Activated naive CD4-positive, alpha-beta T cell treated with anti-CD3 and anti-CD28 coated beads for 36 hours (primary cell): ENCODE results near the gene KIF6. TPM values are rescaled to one million over a fixed set of nuclear protein-coding genes. Genes with fewer than 3 reads are reported as not detected.
"Not testable (repeated sequence)": the region's sequence is repeated elsewhere in the genome, so short reads cannot be mapped to it uniquely, and the experiment has no call there.

Experiments
- CTCF ChIA-PET: fragments of 350-600 bp; sonication (Branson Sonifier 250); formaldehyde crosslinking; loops from one replicate; lab custom pipeline; 2021; ENCODE audit warnings: antibody characterized with exemption; lab: Charles Lee
- DNase-seq: peaks from one replicate; pipeline ENCODE4 v3.0.0-alpha.2; 2020
- H3K27ac Mint-ChIP-seq: one replicate; pipeline ENCODE4 v1.8.0; 2021; ENCODE audit warnings: mild to moderate bottlenecking, mixed read lengths
- H3K27me3 Mint-ChIP-seq: one replicate; pipeline ENCODE4 v1.8.0; 2021; ENCODE audit warnings: low read depth, mixed read lengths
- H3K36me3 Mint-ChIP-seq: one replicate; pipeline ENCODE4 v1.8.0; 2021; ENCODE audit warnings: low read depth, mixed read lengths
- H3K4me1 Mint-ChIP-seq: one replicate; pipeline ENCODE4 v1.8.0; 2021; ENCODE audit warnings: low read depth, mixed read lengths
- H3K4me3 Mint-ChIP-seq: one replicate; pipeline ENCODE4 v1.8.0; 2021; ENCODE audit warnings: mild to moderate bottlenecking, moderate library complexity, mixed read lengths
- H3K9me3 Mint-ChIP-seq: one replicate; pipeline ENCODE4 v1.8.0; 2021; ENCODE audit warnings: mixed read lengths
- intact Hi-C: fragments of 100-400 bp; cut with micrococcal nuclease; formaldehyde crosslinking; loops from one replicate; pipeline ENCODE4 v1.15.1; 2023
- total RNA-seq, 2 experiments: library from RNA; stranded (reverse); gene quantifications; one replicate each; pipeline ENCODE4 v1.2.3, GENCODE V29; 2021

Gene KIF6
- total RNA-seq, 2 experiments from 2014 or later = 0.10 to 0.30 TPM

DNA sequence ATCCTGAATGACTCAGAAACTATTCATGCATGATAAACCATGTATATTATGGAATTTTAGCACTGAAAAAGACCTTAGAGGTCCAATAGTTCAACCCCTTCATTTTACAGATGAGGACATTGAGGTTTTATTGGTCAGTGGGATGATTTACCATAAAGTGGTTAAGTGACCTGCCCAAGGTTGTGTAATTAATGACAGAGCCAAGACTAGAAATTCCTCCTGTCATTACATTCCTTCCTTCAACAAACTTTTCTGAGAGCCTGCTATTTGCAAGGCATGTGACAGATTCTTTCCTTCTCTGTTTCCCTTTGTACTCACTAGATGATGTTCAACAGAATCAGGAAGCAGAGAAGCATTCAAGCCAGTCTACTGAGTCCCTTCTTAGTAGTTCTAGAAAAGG is 232.0 kb downstream of the KIF6 start:
- no peak for DNase-seq
- no peaks in the 10 kb centered on the region for H3K36me3 Mint-ChIP-seq
- peaks cover 14% of the 10 kb centered on the region for H3K27me3 Mint-ChIP-seq
- no peaks in the 10 kb centered on the region for H3K9me3 Mint-ChIP-seq
- CTCF ChIA-PET = no interaction called here
- no peak overlapping the region for H3K4me3 Mint-ChIP-seq
- no peak overlapping the region for H3K27ac Mint-ChIP-seq
- H3K4me1 Mint-ChIP-seq = no peaks in the 10 kb centered on the region
- intact Hi-C loops = no loop called here

DNA sequence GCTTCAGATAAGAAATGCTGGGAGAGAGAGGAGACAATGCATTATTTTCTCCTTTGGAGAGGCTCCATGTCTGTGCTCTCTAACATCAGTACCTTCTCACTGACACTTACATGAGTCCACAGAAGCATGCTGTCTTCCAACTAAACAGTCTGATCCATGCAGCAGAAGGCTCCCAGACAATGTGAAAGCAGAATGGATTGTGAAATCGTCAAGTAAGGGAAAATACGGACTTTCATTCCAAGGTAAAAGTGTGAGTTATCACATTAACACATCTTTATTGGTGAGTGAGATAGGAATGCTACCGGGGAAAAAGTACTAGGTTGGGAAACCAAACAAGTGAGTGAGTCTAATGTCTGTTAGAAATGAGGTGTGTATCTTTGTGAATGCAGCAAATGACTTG is 235.1 kb downstream of the KIF6 start:
- CTCF ChIA-PET = interaction anchor here (0.5 to 1.1 kb wide), 2 partner anchors 85 to 507 kb away, joined by 3 to 4 read pairs; no protein-coding TSS in a partner anchor
- Mint-ChIP-seq H3K36me3 (no peaks in the 10 kb centered on the region), H3K9me3 (no peaks in the 10 kb centered on the region), H3K4me1 (no peaks in the 10 kb centered on the region), H3K4me3 (no peak overlapping the region), H3K27ac (no peak overlapping the region), H3K27me3 (peaks cover 4% of the 10 kb centered on the region)
- DNase-seq = no peak
- intact Hi-C loops = no loop called here

DNA sequence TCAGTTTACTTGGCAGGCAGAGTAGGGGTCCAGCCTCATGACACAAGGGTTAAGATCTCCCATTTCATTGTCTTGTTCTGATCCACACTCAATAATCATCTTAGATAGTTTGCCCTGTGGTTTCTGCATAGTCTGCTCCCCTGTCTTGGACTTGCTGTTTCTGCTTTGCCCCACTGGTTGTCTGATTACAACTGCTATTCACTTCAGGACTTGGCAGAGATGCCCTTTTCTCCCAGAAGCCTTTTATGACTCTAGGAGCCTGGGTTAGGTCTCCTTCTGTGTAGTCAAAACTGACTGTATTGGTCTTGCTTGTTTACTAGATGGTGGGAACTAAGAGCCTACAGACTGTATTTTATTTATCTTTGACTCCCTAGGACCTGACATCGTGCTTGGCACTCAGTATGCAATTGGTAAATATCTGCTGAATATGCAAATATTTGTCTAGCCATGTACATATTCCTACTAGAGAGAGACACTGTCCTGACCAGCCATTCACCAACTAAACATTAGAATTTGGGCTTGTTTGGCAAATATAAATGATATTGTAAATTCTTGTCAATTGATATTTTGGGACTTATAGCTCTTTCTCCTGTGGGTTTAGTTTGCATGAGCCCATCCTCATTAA is 236.8 kb downstream of the KIF6 start:
- H3K9me3 Mint-ChIP-seq = no peaks in the 10 kb centered on the region
- no peaks in the 10 kb centered on the region for H3K4me1 Mint-ChIP-seq
- H3K27me3 Mint-ChIP-seq = peaks cover 3% of the 10 kb centered on the region
- H3K27ac Mint-ChIP-seq = no peak overlapping the region
- DNase-seq = no peak
- no peak overlapping the region for H3K4me3 Mint-ChIP-seq
- intact Hi-C loops = no loop called here
- CTCF ChIA-PET = no interaction called here
- no peaks in the 10 kb centered on the region for H3K36me3 Mint-ChIP-seq

DNA sequence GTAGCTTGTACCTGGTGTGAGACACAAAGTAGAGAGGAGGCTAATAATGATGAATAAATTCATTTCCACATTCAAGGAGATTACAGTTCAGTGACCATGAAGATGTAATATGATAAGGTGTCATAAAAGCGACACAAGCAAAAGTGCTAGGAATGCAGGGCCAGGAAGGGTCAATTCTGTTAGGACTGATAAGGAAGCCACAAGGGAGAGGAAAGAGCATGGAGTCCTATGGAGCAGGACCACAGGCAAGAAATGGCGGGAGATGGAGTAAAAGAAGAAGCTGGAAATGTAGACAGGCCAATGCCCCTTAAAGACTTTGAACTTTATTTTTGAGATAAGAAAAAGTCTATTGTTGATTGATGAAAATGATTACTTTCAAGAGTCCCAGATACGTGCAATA is 240.9 kb downstream of the KIF6 start:
- Mint-ChIP-seq H3K36me3 (no peaks in the 10 kb centered on the region), H3K9me3 (no peaks in the 10 kb centered on the region), H3K27me3 (peaks cover 10% of the 10 kb centered on the region), H3K4me1 (no peaks in the 10 kb centered on the region), H3K27ac (no peak overlapping the region), H3K4me3 (no peak overlapping the region)
- no peak for DNase-seq
- CTCF ChIA-PET = no interaction called here
- intact Hi-C loops = no loop called here

DNA sequence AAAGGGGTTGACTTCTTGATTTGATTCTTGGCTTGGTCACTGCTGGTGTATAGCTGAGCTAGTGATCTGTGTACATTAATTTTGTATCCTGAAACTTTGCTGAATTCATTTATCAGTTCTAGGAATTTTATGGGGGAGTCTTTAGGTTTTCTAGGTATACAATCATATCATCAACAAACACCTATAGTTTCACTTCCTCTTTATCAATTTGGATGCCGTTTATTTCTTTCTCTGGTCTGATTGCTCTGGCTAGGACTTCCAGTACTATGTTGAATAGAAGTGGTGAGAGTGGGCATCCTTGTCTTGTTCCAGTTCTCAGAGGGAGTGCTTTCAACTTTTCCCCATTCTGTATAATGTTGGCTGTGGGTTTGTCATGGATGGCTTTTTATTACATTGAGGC is 245.4 kb downstream of the KIF6 start:
- H3K9me3 Mint-ChIP-seq, H3K27ac Mint-ChIP-seq, DNase-seq, H3K4me1 Mint-ChIP-seq, intact Hi-C loops, H3K27me3 Mint-ChIP-seq, CTCF ChIA-PET, H3K4me3 Mint-ChIP-seq, H3K36me3 Mint-ChIP-seq: not testable (repeated sequence)

DNA sequence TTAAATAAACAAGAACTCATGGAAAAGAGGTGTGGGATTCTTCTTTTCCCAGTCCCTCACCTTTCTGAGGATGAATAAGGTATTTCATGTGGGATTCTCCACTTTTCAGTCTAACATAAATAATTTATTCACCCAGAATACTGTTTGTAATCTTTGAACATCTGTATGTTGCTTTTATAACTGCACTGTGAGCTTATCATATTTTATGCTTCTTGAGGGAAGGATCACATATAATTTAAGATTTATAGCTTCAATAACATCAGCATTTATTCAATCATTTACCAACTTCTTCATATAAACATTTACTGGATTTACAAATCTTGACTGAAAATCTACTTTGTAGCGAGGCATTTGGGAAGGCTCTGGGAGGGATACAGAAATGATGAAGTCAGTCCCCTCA is 248.5 kb downstream of the KIF6 start:
- H3K27me3 Mint-ChIP-seq = peaks cover 3% of the 10 kb centered on the region
- intact Hi-C loops = no loop called here
- H3K27ac Mint-ChIP-seq = no peak overlapping the region
- H3K4me1 Mint-ChIP-seq = peaks cover 7% of the 10 kb centered on the region
- CTCF ChIA-PET = no interaction called here
- H3K9me3 Mint-ChIP-seq = peaks cover 2% of the 10 kb centered on the region
- no peaks in the 10 kb centered on the region for H3K36me3 Mint-ChIP-seq
- H3K4me3 Mint-ChIP-seq = no peak overlapping the region
- DNase-seq = no peak

DNA sequence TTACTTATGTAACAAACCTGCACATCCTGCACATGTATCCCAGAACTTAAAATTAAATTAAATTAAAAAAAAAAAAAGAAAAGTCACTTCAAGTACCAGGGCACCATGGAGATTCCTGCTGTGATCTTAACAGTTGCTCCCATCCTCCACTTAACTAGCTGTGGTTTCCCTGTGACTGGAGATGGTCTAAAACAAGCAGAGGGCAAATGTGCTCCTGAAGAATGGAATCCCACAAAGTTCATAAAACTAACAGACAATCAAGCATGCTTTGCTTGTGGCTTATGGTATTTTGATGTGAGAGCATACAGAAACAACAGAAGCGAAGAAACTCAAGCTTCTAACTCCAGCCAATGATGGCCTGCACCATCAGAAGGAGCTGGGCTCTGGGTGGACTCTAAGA is 249.1 kb downstream of the KIF6 start:
- Mint-ChIP-seq H3K27me3 (no peaks in the 10 kb centered on the region), H3K4me3 (no peak overlapping the region), H3K27ac (no peak overlapping the region), H3K36me3 (no peaks in the 10 kb centered on the region), H3K9me3 (peaks cover 2% of the 10 kb centered on the region), H3K4me1 (peaks cover 7% of the 10 kb centered on the region)
- CTCF ChIA-PET = no interaction called here
- intact Hi-C loops = no loop called here
- DNase-seq = no peak

DNA sequence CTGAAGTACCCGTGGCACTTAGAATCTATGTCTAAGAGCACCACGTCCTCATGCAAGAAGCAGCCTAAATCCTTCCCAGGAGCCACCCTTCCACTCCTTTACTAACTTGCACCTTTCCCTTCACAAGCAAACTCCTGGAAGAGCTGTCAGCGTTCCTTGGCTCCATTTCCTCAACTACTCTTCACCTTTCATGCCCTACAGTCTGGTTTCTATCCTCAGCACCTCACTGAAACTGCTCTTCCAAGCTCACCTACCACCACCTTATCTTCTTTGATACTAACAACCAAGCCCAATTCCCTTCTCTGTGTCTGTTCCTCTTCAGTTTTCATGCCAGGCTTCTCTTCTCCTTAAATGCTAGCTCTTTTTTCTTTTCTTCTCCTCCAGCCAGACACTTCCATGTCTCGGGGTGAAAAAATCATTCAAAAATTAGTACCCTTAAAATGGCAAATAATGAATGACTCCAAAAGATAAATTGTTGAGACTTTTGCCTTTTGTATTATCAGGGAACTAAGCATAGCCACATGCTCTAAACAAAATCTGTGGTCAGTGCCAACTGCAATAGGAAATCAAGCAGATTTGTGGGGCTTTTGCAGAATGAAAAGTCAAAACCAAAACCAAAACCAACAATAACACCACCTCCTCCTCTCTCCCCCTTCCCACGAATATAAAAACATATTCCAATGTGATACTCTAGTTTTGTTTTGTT is 253.1 kb downstream of the KIF6 start:
- no peaks in the 10 kb centered on the region for H3K27me3 Mint-ChIP-seq
- no peak overlapping the region for H3K27ac Mint-ChIP-seq
- intact Hi-C loops = no loop called here
- H3K9me3 Mint-ChIP-seq = peaks cover 6% of the 10 kb centered on the region
- no peak overlapping the region for H3K4me3 Mint-ChIP-seq
- H3K36me3 Mint-ChIP-seq = no peaks in the 10 kb centered on the region
- CTCF ChIA-PET = interaction anchor here (0.7 kb wide), 1 partner anchor 1125 kb away, joined by 4 read pairs; no protein-coding TSS in a partner anchor
- H3K4me1 Mint-ChIP-seq = peaks cover 7% of the 10 kb centered on the region
- DNase-seq = no peak

DNA sequence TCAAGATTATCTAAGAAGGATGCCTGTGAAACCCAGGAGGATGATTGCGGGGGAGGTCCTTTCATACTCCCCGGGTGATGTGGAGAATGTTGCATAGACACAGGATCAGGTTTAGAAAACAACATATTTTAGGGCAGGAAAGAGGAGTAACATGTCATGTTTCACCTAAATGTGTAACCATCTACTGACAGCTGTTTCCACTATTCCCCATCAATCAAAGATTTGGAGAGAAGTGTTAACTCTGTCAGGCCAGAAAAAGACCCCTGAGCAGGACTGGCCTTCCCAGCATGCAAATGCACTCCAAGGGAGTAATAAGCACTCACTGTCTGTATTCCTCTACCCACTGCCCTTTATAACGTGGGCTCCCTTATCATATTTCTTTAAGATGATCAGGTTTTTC is 254.7 kb downstream of the KIF6 start:
- CTCF ChIA-PET = no interaction called here
- peaks cover 7% of the 10 kb centered on the region for H3K4me1 Mint-ChIP-seq
- H3K9me3 Mint-ChIP-seq = peaks cover 4% of the 10 kb centered on the region
- H3K27me3 Mint-ChIP-seq = peaks cover 2% of the 10 kb centered on the region
- intact Hi-C loops = no loop called here
- no peak for DNase-seq
- H3K36me3 Mint-ChIP-seq = no peaks in the 10 kb centered on the region
- no peak overlapping the region for H3K27ac Mint-ChIP-seq
- H3K4me3 Mint-ChIP-seq = no peak overlapping the region

DNA sequence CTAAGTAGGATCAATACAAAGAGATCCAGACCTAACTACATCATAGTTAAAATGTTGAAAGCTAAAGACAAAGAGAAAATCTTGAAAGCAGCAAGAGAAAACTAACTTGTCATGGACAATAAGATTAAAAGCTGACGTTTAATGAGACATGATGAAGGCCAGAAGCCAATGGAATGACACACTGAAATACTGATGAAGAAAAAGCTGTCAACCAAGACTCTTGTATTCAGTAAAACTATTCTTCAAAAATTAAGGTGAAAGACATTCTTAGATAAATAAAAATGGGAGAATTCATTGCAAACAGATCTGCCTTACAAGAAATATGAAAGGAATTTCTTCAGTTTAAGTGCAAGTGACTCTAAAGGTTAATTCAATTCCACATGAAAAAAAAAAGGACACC is 256.8 kb downstream of the KIF6 start:
- Mint-ChIP-seq H3K27ac (no peak overlapping the region), H3K4me1 (peaks cover 7% of the 10 kb centered on the region), H3K27me3 (peaks cover 8% of the 10 kb centered on the region), H3K9me3 (peaks cover 4% of the 10 kb centered on the region), H3K4me3 (no peak overlapping the region), H3K36me3 (no peaks in the 10 kb centered on the region)
- CTCF ChIA-PET = no interaction called here
- intact Hi-C loops = no loop called here
- no peak for DNase-seq

DNA sequence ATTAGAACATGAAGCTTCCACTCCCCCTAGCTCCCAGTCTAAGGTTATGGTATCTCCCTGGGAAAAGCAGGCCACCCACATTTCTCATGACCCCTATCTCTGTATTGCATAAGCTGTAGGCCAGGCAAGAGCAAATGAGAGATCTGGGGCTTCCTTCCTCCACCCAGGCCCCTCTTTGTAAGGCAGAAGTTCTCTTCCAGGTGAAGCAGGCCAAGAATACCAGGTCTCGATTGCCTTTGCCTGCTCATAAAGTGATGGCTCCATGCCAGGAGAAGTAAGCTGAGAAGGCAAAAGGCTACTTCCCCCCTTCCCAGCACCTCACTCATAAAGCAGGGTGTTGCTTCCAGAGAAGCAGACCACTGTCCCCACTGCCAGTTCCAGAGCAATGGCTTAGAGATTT is 258.6 kb downstream of the KIF6 start:
- Mint-ChIP-seq H3K27me3 (peaks cover 12% of the 10 kb centered on the region), H3K4me3 (no peak overlapping the region), H3K36me3 (no peaks in the 10 kb centered on the region), H3K27ac (no peak overlapping the region), H3K4me1 (no peaks in the 10 kb centered on the region), H3K9me3 (peaks cover 4% of the 10 kb centered on the region)
- CTCF ChIA-PET = no interaction called here
- intact Hi-C loops = no loop called here
- no peak for DNase-seq

DNA sequence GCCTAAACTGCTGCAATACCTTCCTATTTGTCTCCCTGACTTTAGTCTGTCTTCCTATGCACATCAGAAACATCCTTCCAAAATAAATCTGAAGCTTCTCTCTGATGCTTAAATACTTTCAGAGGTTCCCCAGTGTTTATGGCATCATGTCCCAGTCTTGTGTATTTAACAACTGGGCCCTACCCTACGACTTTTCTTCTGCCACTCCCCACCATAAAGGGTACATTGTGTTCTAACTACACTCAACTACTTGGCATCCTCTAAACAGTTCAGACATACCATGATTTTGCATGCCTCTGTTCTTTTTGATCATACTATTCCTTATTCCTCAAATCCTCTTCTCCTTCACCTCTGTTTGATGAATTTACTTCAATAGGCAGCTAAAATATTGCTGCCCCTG is 259.7 kb downstream of the KIF6 start:
- H3K4me3 Mint-ChIP-seq = no peak overlapping the region
- H3K27me3 Mint-ChIP-seq = peaks cover 12% of the 10 kb centered on the region
- no peaks in the 10 kb centered on the region for H3K4me1 Mint-ChIP-seq
- no peak for DNase-seq
- CTCF ChIA-PET = no interaction called here
- H3K27ac Mint-ChIP-seq = no peak overlapping the region
- intact Hi-C loops = no loop called here
- H3K9me3 Mint-ChIP-seq = peaks cover 4% of the 10 kb centered on the region
- no peaks in the 10 kb centered on the region for H3K36me3 Mint-ChIP-seq

DNA sequence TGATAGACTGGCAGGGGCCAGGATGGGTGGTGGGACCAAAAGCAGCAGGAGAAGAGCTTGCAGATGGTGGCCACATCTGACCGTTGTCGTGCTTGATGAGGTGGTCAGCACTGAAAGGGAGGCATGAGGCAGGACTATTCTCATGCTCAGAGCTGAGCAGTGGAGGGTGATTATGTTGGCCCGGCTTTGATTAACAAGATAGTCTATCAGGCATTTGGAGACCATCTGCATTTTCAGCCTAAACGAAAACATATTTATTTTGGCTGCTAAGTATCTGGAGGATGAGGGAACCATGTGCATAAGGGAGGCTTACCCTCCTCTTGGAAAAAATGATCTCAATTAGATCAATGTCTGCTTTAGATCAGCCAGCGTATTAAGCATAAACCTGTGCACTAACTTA is 261.1 kb downstream of the KIF6 start:
- no peak for DNase-seq
- H3K27ac Mint-ChIP-seq = no peak overlapping the region
- no peaks in the 10 kb centered on the region for H3K4me1 Mint-ChIP-seq
- peaks cover 4% of the 10 kb centered on the region for H3K9me3 Mint-ChIP-seq
- CTCF ChIA-PET = no interaction called here
- peaks cover 12% of the 10 kb centered on the region for H3K27me3 Mint-ChIP-seq
- no peaks in the 10 kb centered on the region for H3K36me3 Mint-ChIP-seq
- intact Hi-C loops = no loop called here
- H3K4me3 Mint-ChIP-seq = no peak overlapping the region
